ENCODE measurements around the gene ZNF613. TPM values are rescaled to one million over a fixed set of nuclear protein-coding genes. Genes with fewer than 3 reads are reported as not detected.
"Not testable (repeated sequence)": the region's sequence is repeated elsewhere in the genome, so short reads cannot be mapped to it uniquely, and the experiment has no call there.

Gene ZNF613
- total and polyA plus RNA-seq, 2 donors: 5.2 to 7.9 TPM

DNA sequence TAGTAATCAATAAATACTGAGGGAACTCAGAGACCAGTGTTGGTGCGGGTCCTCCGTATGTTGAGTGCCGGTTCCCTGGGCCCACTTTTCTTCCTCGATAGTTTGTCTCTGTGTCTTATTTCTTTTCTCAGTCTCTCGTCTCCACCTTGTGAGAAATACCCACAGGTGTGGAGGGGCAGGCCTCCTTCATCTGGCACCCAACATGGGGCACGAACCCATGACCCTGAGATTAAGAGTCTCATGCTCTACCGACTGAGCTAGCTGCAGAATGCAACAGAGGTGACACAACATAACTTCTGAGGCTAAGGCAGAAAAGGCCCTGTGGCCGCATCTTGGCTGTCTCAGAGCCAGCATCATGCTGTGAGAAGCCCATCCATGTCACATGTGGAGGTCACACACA, 5.3 kb upstream of the ZNF613 start:
- Histone ChIP-seq H3K4me3 (ENCODE audit: low read length in 2 of 2) (no peak overlapping the region), H3K4me1 (ENCODE audit: control insufficient read depth in 2 of 2, insufficient read depth in 2 of 2, low read length in 2 of 2) (no peaks in the 10 kb centered on the region), H3K9me3 (ENCODE audit: control insufficient read depth in 2 of 2, insufficient read depth in 1 of 2, low read length in 1 of 2) (peaks cover 8 to 22% of the 10 kb centered on the region in 2 donors), H3K27me3 (ENCODE audit: control insufficient read depth in 2 of 2, insufficient read depth in 1 of 2, low read length in 1 of 2) (no peaks in the 10 kb centered on the region), H3K36me3 (ENCODE audit: control insufficient read depth in 2 of 2, insufficient read depth in 2 of 2, low read length in 1 of 2) (no peaks in the 10 kb centered on the region), H3K27ac (ENCODE audit: low read depth in 1 of 2, low read length in 1 of 2) (no peak overlapping the region)
- no peak for DNase-seq (ENCODE audit: low read depth in 6 of 9, low spot score in 9 of 9)
- 95% methylated on average over 8 of the region's 8 CpGs for WGBS

- Histone ChIP-seq H3K36me3 (ENCODE audit: control insufficient read depth in 2 of 2, insufficient read depth in 2 of 2, low read length in 1 of 2) (peaks cover 0 to 5% of the 10 kb centered on the region in 2 donors), H3K4me1 (ENCODE audit: control insufficient read depth in 2 of 2, insufficient read depth in 2 of 2, low read length in 2 of 2) (peaks cover 4 to 7% of the 10 kb centered on the region in 2 donors), H3K27ac (ENCODE audit: low read depth in 1 of 2, low read length in 1 of 2) (peak overlapping the region; percentile 83 to 85), H3K9me3 (ENCODE audit: control insufficient read depth in 2 of 2, insufficient read depth in 1 of 2, low read length in 1 of 2) (peaks cover 7 to 18% of the 10 kb centered on the region in 2 donors), H3K4me3 (ENCODE audit: low read length in 2 of 2) (peak overlapping the region; percentile 73 to 76), H3K27me3 (ENCODE audit: control insufficient read depth in 2 of 2, insufficient read depth in 1 of 2, low read length in 1 of 2) (no peaks in the 10 kb centered on the region)
- 23% methylated on average over 11 of the region's 11 CpGs for WGBS
- DNase-seq (ENCODE audit: low read depth in 6 of 9, low spot score in 9 of 9): no peak
Observed at GRCh38 chr19:51926426-51926783, 867 bp upstream of the ZNF613 start.

GRCh38 chr19:51927859-51928258, 587 bp downstream of the ZNF613 start:
- H3K9me3 ChIP-seq (ENCODE audit: control insufficient read depth in 2 of 2, insufficient read depth in 1 of 2, low read length in 1 of 2): peaks cover 2 to 14% of the 10 kb centered on the region in 2 donors
- DNase-seq (ENCODE audit: low read depth in 6 of 9, low spot score in 9 of 9): no peak
- no peaks in the 10 kb centered on the region for H3K27me3 ChIP-seq (ENCODE audit: control insufficient read depth in 2 of 2, insufficient read depth in 1 of 2, low read length in 1 of 2)
- H3K4me1 ChIP-seq (ENCODE audit: control insufficient read depth in 2 of 2, insufficient read depth in 2 of 2, low read length in 2 of 2): peaks cover 4 to 7% of the 10 kb centered on the region in 2 donors
- peaks cover 7 to 12% of the 10 kb centered on the region in 2 donors for H3K36me3 ChIP-seq (ENCODE audit: control insufficient read depth in 2 of 2, insufficient read depth in 2 of 2, low read length in 1 of 2)
- H3K4me3 ChIP-seq (ENCODE audit: low read length in 2 of 2): peak overlapping the region; percentile 73 to 76
- WGBS: 42% methylated on average over 13 of the region's 13 CpGs
- H3K27ac ChIP-seq (ENCODE audit: low read depth in 1 of 2, low read length in 1 of 2): no peak overlapping the region

- Histone ChIP-seq H3K4me1 (ENCODE audit: control insufficient read depth in 2 of 2, insufficient read depth in 2 of 2, low read length in 2 of 2) (peaks cover 4 to 7% of the 10 kb centered on the region in 2 donors), H3K27me3 (ENCODE audit: control insufficient read depth in 2 of 2, insufficient read depth in 1 of 2, low read length in 1 of 2) (no peaks in the 10 kb centered on the region), H3K36me3 (ENCODE audit: control insufficient read depth in 2 of 2, insufficient read depth in 2 of 2, low read length in 1 of 2) (peaks cover 24 to 39% of the 10 kb centered on the region in 2 donors), H3K4me3 (ENCODE audit: low read length in 2 of 2) (no peak overlapping the region), H3K27ac (ENCODE audit: low read depth in 1 of 2, low read length in 1 of 2) (no peak overlapping the region), H3K9me3 (ENCODE audit: control insufficient read depth in 2 of 2, insufficient read depth in 1 of 2, low read length in 1 of 2) (peaks cover 8 to 19% of the 10 kb centered on the region in 2 donors)
- WGBS: 91% methylated on average over 8 of the region's 8 CpGs
- no peak for DNase-seq (ENCODE audit: low read depth in 6 of 9, low spot score in 9 of 9)
Observed at GRCh38 chr19:51931921-51932320, 4.6 kb downstream of the ZNF613 start.

GRCh38 chr19:51938936-51939335, 11.7 kb downstream of the ZNF613 start:
- peaks cover 20 to 28% of the 10 kb centered on the region in 2 donors for H3K9me3 ChIP-seq (ENCODE audit: control insufficient read depth in 2 of 2, insufficient read depth in 1 of 2, low read length in 1 of 2)
- no peak overlapping the region for H3K4me3 ChIP-seq (ENCODE audit: low read length in 2 of 2)
- DNase-seq (ENCODE audit: low read depth in 6 of 9, low spot score in 9 of 9): no peak
- over 99% methylated on average over 2 of the region's 2 CpGs for whole genome bisulfite sequencing
- peaks cover 63 to 70% of the 10 kb centered on the region in 2 donors for H3K36me3 ChIP-seq (ENCODE audit: control insufficient read depth in 2 of 2, insufficient read depth in 2 of 2, low read length in 1 of 2)
- H3K27me3 ChIP-seq (ENCODE audit: control insufficient read depth in 2 of 2, insufficient read depth in 1 of 2, low read length in 1 of 2): no peaks in the 10 kb centered on the region
- H3K4me1 ChIP-seq (ENCODE audit: control insufficient read depth in 2 of 2, insufficient read depth in 2 of 2, low read length in 2 of 2): no peaks in the 10 kb centered on the region
- H3K27ac ChIP-seq (ENCODE audit: low read depth in 1 of 2, low read length in 1 of 2): no peak overlapping the region

DNA sequence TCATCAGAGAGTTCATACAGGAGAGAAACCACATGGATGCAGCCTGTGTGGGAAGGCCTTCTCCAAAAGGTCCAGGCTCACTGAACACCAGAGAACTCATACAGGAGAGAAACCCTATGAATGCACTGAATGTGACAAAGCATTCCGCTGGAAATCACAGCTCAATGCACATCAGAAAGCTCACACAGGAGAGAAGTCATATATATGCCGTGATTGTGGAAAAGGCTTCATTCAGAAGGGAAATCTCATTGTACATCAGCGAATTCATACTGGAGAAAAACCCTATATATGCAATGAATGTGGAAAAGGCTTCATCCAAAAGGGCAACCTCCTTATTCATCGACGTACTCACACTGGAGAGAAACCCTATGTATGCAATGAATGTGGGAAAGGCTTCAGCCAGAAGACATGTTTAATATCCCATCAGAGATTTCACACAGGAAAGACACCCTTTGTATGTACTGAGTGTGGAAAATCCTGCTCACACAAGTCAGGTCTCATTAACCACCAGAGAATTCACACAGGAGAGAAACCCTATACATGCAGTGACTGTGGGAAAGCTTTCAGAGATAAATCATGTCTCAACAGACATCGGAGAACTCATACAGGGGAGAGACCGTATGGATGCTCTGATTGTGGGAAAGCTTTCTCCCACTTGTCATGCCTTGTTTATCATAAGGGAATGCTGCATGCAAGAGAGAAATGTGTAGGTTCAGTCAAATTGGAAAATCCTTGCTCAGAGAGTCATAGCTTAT, 17.7 kb downstream of the ZNF613 start:
- Histone ChIP-seq H3K27me3 (ENCODE audit: control insufficient read depth in 2 of 2, insufficient read depth in 1 of 2, low read length in 1 of 2) (no peaks in the 10 kb centered on the region), H3K4me1 (ENCODE audit: control insufficient read depth in 2 of 2, insufficient read depth in 2 of 2, low read length in 2 of 2) (no peaks in the 10 kb centered on the region), H3K27ac (ENCODE audit: low read depth in 1 of 2, low read length in 1 of 2) (no peak overlapping the region), H3K4me3 (ENCODE audit: low read length in 2 of 2) (no peak overlapping the region), H3K9me3 (ENCODE audit: control insufficient read depth in 2 of 2, insufficient read depth in 1 of 2, low read length in 1 of 2) (peaks cover 33 to 38% of the 10 kb centered on the region in 2 donors), H3K36me3 (ENCODE audit: control insufficient read depth in 2 of 2, insufficient read depth in 2 of 2, low read length in 1 of 2) (peaks cover 47% of the 10 kb centered on the region in 2 donors)
- DNase-seq (ENCODE audit: low read depth in 6 of 9, low spot score in 9 of 9): no peak
- WGBS: 93% methylated on average over 7 of the region's 7 CpGs

GRCh38 chr19:51946602-51947001, 19.3 kb downstream of the ZNF613 start:
- Histone ChIP-seq H3K9me3 (ENCODE audit: control insufficient read depth in 2 of 2, insufficient read depth in 1 of 2, low read length in 1 of 2) (peaks cover 28 to 38% of the 10 kb centered on the region in 2 donors), H3K36me3 (ENCODE audit: control insufficient read depth in 2 of 2, insufficient read depth in 2 of 2, low read length in 1 of 2) (peaks cover 30 to 31% of the 10 kb centered on the region in 2 donors), H3K4me1 (ENCODE audit: control insufficient read depth in 2 of 2, insufficient read depth in 2 of 2, low read length in 2 of 2) (no peaks in the 10 kb centered on the region), H3K4me3 (ENCODE audit: low read length in 2 of 2) (no peak overlapping the region), H3K27ac (ENCODE audit: low read depth in 1 of 2, low read length in 1 of 2) (no peak overlapping the region), H3K27me3 (ENCODE audit: control insufficient read depth in 2 of 2, insufficient read depth in 1 of 2, low read length in 1 of 2) (no peaks in the 10 kb centered on the region)
- WGBS: 97% methylated on average over 1 of the region's 1 CpG
- DNase-seq (ENCODE audit: low read depth in 6 of 9, low spot score in 9 of 9): no peak

GRCh38 chr19:51948975-51949374, 21.7 kb downstream of the ZNF613 start:
- Histone ChIP-seq H3K27ac (ENCODE audit: low read depth in 1 of 2, low read length in 1 of 2) (no peak overlapping the region), H3K27me3 (ENCODE audit: control insufficient read depth in 2 of 2, insufficient read depth in 1 of 2, low read length in 1 of 2) (no peaks in the 10 kb centered on the region), H3K36me3 (ENCODE audit: control insufficient read depth in 2 of 2, insufficient read depth in 2 of 2, low read length in 1 of 2) (peaks cover 11 to 12% of the 10 kb centered on the region in 2 donors), H3K4me1 (ENCODE audit: control insufficient read depth in 2 of 2, insufficient read depth in 2 of 2, low read length in 2 of 2) (no peaks in the 10 kb centered on the region), H3K4me3 (ENCODE audit: low read length in 2 of 2) (no peak overlapping the region), H3K9me3 (ENCODE audit: control insufficient read depth in 2 of 2, insufficient read depth in 1 of 2, low read length in 1 of 2) (peaks cover 20 to 34% of the 10 kb centered on the region in 2 donors)
- WGBS: 23% methylated on average over 25 of the region's 25 CpGs
- no peak for DNase-seq (ENCODE audit: low read depth in 6 of 9, low spot score in 9 of 9)

GRCh38 chr19:51957846-51958245, 30.6 kb downstream of the ZNF613 start:
- H3K27me3 ChIP-seq (ENCODE audit: control insufficient read depth in 2 of 2, insufficient read depth in 1 of 2, low read length in 1 of 2); DNase-seq (ENCODE audit: low read depth in 6 of 9, low spot score in 9 of 9); H3K4me3 ChIP-seq (ENCODE audit: low read length in 2 of 2); H3K4me1 ChIP-seq (ENCODE audit: control insufficient read depth in 2 of 2, insufficient read depth in 2 of 2, low read length in 2 of 2); H3K9me3 ChIP-seq (ENCODE audit: control insufficient read depth in 2 of 2, insufficient read depth in 1 of 2, low read length in 1 of 2); H3K27ac ChIP-seq (ENCODE audit: low read depth in 1 of 2, low read length in 1 of 2); H3K36me3 ChIP-seq (ENCODE audit: control insufficient read depth in 2 of 2, insufficient read depth in 2 of 2, low read length in 1 of 2): not testable (repeated sequence)
- 95% methylated on average over 4 of the region's 4 CpGs for WGBS
